HUDEP-2 (cell line): Measurements from ENCODE around the gene NOX3.

ENCODE experiments used
- DNase-seq, 76 experiments: peaks; one replicate each; lab custom pipeline; 2025; ENCODE audit not compliant: unreplicated experiment in 76 of 76; lab: John Stamatoyannopoulos, UW

NOX3 gene

DNA sequence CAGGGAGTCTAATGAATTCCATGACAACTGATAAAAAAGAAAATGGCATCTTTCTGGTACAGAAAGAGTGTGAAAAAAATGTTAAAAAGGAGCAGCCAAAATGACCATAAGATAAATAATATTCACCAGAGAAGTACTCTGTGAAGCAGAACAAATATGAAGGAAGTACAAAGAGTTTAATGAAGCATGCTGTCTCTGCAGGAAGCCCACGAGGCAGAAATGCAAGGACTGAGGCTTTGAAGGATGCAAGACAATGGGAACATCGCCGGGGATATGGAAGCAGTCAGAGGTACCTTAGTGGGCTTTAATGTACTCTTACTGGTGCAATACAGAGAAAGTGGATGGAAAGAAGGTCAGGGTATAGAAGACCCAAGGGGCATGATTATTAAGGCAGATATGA is 50.7 kb downstream of the NOX3 start:
- DNase-seq, result no peak

DNA sequence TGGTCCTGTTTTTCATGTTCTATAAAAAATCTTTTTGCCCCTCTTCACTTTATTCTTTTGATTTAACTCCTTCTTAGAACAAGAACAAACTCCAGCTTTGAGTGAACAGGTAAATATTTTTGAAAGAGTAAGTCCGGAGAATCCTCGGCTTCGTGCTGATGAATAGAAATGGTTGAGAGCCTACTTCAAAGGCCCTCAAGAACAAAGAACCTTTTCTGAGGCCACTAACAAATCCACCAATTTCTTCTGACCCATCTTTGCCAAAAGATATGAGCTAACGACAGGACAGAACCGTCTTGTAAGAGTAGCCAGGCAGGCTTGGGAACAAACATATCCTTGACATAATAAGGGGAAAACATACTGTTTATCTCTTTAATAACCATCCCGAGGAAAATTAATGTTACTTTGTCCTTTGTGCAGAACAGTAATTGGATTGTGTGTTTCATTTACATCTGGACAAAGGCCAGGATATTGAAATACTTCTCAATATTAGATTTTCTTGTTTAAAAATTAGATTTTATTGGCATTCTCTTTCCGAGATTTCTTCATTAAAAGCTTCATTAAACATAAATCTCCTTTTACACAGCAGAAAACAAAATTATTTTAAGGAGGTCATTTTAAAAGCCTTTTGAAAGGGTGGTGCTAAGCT is 52.9 kb downstream of the NOX3 start:
- no peak for DNase-seq

DNA sequence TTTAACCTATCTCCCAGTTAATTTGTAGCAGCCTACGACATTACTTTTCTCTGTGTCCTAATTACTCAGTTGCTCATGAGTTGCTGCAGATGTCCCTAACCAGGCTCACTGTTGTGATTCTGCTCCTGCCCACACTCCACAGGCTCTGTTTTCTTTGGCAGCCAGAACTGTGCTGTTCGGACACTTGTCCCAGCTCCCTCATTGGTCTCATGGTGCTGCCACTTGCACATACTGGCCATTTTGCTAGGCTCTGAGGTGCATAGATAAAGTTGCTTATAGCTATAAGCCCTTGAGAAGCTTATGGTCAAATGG is 55.0 kb downstream of the NOX3 start:
- DNase-seq, result no peak

DNA sequence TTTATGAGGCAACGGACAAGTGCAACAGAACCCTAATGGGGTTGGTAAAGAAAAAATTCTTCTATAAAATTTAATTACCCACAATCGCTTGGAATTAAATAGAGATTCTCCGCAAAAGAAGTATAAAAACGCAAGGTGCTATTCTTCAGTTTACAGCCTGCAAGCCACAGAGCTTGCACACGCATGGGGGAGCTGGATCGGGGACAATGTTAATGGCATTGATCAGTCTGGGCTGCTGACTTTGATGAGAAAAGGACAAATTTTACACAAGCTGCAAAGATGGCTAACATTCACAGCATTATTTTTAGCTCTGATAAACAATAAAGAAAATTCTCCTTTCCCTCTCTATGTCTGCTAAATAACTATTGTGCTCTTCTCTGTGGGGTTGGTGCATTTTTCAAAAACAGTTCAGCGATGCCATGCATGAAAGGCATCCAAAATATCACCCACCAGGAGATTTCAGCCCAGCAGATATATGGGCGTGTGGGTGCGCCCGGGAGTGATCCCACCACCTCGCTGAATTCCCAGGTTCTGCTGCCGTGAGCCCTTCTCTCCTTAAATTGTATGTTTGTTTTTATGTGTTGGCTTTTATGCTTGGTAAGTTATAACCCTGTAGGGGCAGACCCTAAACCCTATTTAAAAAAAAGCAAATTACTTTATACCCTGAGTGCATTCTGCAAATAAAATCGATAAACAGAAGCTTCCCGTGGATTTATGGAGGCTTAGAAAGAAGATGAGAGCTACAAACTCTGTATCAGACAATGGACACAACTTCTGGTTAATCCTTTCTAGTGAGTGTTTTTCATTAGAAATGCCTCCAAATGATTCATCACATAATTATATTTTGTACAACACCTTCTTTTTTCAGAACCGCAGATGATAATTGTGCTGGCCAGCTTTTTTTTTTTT is 55.6 kb downstream of the NOX3 start:
- DNase-seq, result no peak

DNA sequence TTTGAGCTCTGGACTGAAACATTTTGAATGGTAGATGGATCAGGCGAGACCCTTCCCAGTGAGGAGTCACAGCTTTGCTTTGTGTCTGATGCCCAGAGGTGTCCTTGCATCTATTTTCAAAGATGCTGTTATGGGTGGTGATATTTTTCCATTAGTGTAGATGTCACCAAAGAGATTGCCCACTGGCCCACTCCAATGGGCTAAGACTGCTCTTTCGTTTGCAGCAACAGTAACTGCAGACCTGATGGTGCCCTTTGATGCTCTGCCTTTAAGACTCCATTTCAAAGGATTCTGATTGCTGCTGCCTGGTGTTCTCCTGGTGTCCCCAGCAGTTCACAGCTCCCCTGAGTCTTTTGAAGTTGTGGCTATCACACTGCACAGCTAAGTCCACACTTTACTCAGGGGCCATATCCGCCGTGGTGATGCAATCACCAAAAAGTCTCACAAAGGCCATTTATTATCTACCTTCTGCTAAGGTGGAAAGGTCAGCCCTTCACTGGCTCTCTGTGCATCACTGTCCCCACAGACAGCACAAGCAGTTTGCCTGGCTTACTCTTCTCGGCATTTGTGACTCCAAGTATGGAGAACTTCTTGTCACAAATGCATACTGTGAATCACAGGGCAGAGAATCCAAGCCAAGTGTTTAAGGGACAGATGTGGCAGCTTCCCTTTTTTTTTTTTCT is 56.4 kb downstream of the NOX3 start:
- DNase-seq, result no peak

DNA sequence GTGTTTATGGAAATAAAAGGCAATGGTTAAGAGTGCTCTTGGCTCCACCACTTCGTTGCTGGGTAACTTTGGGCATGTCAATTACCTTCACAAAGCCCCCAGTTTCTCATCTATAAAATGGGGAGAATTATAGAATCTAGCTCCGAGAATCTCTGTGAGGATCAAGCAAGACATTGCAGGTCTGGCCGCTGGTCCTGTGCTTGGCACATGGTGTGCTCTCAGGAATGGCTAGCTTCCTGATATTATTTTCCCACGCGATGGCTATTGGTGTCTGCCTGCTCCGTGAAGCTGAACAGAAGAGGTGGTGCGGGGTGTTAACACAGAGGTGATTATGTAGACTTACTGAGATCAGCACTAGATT is 57.0 kb downstream of the NOX3 start:
- no peak for DNase-seq

DNA sequence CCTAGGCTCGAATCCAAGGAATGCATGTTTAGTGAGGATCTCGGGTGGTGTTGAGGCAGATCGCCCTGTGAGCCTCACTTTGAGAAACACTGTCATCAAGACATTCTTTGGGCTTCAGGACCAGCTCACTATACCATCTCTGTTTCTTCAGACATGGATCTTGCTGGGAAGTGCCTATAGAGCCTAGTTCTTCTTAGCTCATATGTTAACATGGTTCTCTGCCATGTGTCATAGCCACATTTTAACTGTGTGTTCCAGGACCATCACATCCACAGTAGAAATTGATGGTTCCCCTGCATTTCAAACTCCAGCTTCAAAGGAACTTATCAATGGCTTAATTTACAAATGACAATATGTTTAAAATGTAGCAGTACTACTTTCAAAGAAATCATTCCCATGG is 57.4 kb downstream of the NOX3 start:
- no peak for DNase-seq

DNA sequence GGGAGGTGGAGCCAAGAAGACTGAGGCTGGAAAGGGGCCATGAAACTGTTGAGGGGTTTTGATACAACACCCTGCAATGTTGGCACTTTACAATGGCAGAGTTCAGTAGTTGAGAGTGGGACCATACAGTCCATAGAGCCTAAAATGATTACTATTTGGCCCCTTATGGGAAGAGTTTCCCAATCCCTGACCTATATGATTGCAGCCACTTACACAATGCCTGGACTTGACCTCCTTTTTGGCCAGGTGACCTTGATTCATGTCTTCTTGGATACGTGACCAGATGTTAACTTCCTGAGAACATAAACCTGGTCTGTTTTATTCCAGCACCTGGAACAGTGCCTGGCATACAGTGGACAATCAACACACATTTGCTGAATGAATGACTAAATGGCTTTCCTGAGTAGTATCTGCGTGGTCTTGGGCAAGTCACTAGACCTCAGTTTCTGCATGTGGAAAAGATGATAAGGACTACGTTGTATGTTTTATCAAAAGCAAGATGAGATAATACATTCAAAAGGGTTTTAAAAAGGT is 58.4 kb downstream of the NOX3 start:
- no peak for DNase-seq

DNA sequence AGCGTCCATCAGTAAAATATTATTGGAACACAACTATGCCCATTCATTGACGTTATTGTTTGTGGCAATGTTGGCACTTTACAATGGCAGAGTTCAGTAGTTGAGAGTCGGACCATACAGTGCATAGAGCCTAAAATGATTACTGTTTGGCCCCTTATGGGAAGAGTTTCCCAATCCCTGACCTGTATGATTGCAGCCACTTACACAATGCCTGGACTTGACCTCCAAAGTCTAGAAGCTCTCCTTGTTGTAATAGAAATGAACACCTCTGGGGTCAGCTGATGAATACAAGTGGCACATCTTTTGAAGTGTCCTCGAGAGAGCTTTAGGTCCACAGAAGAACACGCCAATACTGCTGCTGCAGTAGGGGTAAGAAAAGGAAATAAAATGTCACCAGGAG is 59.0 kb downstream of the NOX3 start:
- no peak for DNase-seq

DNA sequence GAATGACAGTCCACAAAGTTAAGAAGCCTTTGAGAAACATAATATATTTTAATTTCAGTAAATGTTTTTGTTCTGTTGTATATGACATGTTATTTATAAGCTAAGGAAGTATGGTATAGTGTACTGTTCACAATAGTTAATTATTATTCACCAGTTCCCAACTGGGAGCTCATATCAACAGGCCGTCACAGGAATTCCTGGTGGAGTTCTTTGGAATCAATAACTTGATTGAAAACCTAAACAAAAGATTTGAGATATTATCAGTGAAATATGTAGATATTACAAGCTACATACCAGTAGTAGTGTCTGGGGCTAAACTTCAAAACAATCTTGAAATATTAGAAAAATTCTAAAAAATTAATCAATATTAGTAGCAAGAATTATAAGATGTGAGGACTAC is 60.3 kb downstream of the NOX3 start:
- DNase-seq, result no peak

DNA sequence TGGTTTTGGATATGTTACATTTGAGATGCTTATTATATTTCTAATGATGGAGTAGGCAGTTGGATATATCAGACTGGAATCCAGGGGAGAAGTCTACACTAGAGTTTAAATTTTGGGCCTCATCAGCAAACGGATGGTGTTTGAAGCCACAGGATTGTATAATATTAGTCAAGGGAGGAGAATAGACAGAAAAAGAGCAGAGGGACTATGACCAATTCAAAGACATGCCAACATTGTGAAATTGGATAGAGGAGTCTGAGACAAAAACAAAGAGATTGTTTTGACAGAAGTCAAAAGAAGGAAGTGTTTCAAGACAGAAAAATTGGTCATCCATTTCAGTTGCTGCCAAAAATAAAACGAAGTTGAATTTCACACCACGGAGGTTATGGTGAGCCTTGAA is 66.5 kb downstream of the NOX3 start:
- no peak for DNase-seq

DNA sequence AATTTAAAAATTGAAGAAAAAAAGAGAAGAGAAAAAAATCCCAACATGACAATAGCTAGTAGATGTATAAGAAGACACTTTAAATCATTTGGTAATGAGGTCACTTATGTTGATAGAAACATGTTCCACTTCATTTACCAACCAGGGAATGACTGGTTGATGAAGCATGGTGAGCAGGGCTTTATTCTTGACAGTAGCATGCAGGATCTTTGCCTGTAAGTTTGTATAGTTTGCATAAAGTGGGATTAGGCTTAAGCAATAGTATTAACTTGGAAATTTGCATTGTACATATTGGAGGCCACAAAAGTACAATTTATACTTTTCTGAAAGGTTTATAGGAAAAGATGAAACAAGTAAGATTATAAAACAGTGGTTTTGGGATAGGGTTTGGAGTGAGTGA is 67.0 kb downstream of the NOX3 start:
- no peak for DNase-seq

DNA sequence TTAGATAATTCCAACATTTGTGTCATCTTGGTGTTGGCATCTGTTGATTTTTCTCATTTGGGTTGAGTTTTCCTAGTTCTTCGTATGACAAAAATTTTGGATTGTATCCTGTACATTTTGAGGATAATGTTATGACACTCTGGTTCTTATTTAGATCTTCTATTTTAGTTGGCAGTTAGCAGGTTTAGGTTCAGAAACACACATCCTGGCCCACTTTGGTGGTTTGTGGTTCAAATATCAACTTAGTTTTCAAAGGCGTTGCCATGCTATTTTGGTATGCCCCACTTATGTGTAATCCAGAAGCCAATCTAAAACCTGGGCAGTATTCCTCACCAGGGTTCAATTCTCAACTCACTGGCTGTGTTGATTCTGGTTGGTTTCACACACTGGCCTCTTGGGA is 68.2 kb downstream of the NOX3 start:
- DNase-seq, result no peak

DNA sequence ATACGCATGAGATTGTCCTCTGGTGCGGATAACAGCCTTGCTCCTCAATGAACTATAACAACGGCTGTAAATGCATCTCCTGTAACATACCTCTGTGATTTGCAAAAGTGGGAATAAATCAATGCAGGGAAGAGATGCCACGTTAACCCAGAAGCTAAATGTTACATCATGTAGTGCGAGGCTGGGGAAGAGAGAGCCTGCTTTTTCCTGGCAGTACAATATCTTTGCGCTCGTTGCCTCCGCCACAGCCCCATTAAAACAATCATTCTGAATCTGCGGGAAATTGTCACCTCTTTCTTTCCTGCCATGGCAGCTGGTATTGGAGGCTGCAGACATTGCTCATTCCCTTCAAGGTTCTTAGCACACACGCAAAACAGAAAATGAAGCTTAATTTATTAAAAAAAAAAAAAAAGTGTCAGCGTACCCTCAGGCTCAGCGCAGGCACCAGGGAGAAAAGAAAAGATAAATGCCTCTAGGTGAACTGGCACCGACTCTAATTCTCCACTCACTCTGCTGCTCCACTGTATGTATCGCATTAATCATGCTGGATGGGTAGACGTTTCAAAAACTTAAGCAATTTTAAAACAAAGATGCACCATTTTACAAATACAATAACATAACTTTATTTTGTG is 71.2 kb downstream of the NOX3 start:
- no peak for DNase-seq

DNA sequence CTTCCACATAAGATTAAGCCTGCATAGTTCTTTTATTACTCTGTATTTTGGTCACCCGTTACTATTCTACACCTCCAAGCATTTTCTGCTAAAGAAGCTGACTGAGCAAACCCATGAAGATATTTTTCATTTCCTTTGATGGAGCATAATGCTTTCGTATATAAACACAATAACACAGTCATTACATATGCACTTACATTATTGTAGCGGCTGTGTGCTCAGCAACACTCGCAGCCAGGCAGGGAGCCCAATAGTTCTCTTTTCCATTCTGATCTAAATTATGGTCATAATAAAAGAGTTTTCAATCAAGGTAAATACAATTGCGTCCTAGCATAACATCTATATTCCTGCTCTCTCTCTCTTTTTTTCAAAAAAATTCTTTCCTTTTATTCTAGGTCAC is 71.7 kb downstream of the NOX3 start:
- no peak for DNase-seq

DNA sequence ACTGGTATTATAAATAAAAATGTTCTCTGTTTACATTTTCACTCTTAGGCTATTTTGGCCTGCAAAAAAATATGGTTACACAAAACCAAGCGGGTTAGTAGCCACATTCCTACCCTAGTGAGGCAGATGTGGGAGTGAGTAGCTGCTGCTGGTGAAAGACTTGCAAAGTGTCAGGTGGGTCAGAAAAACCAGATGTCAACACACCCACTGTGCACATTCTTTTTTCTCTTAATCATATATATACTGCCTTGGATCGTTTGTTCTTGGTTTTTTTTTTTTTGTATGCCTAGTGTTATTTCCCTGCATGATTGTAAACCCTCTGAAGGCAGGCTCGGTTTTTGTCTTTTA is 73.3 kb downstream of the NOX3 start:
- DNase-seq, result no peak

DNA sequence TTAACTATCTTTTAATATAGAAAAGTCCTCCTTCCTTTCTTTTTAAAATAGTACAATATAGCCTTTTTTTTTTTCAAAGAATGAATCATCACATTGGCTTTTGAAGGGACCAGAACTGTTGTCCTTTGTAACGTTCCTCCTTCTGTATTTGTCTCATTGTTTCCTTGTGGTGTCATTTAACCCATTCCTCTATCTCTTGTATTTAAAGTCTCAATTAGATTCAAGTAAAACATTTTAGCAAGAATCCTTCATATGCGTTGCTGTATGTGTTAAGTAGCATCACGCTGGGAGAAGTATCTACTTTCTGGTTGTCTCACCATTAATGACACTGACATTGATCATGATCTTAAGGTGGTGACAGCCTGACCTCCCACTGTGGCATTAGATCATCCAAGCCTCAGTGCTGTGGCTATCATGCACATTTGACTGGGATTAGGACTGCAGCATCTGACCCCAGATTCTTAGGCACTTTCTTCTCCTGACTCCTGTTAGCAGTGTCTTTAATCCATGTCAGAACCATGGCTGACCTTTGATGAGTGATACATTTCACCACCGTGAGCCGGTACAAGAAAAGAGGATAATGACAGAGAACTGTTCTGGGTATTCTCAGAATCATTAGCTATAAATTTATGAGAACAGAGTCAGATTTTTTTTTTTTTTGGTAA is 73.8 kb downstream of the NOX3 start:
- DNase-seq, result no peak

DNA sequence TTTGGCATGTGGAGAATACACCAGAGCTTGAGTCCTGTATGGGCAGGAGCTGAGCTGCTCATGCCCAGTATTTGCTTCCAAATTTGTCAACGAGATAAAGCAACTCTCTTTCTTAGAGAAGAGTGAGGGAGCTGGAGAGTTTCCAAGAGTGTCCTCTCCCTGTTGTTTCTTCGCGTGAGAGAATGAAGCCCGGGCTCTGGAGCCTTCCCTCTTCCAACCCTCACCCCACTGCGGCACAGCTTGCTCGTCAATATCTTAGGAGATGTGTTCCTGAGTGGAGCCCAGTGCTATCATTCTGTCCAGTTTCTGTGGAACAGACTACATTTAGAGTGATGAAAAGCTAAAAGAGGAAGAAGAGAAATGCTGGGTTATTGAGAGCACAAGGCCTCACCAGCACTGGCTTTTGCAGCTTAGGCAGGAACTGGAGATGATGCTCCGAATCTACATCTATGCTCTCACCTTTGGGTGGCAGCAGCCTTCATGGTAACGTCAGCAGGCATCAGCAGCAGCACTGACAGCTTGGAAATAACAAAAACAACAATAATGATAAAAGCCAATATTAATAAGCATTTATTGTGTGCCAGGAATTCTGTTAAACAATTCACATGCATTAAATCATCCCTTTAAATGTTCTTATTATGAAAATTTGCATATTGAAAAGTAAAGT is 74.8 kb downstream of the NOX3 start:
- DNase-seq, result no peak

DNA sequence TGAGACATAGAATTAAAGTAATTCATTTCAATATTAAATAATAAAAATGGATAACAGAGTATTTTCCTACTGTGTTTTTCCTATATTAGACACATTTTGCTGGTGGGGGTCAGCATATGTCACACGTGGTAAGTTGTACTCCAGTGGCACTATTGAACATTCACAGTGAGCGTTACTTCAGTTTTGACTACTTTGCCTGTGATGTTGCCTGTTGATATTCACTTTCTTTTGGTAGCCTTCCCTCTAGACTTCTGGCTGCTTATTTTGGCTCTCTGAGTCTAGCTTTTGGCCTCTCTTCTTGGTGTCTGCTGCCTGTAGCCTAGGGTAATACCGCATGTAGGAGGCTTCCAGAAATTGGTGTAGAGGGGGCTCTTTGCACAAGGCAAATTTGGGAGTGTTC is 76.9 kb downstream of the NOX3 start:
- no peak for DNase-seq

DNA sequence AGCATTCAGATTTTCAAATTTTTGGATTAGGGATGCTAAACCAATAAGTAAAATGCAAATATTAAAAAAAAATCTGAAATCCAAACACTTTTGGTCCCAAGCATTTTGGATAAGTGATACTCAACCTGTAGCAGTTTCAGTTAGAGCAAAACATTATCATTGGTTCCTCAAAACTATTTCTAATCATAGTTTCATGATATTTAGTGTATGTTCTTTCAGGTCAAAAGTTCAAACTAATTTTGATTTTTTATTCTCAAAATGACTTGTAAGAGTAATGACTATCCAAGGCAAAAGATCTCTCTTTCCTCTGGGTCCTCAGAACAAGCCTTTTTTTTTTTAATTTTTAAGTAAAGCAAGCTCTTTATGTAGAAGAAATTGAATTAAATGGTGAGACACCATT is 77.4 kb downstream of the NOX3 start:
- no peak for DNase-seq
